HCT116 (cell line): Measurements from ENCODE around the gene TPK1.

Experiments used
- CTCF ChIP-seq, 3 experiments: fragments of 200-600 bp in 1 of 3; sonication (generic) in 1 of 3; IDR thresholded peaks in 2 of 3; conservative IDR thresholded peaks in 1 of 3; 2 replicates each; pipeline ENCODE4 v1.5.1; 2012 to 2017; ENCODE audit warnings: low read depth in 2 of 3, low read length in 2 of 3, antibody characterized with exemption in 1 of 3, borderline replicate concordance in 1 of 3, control low read depth in 1 of 3, mild to moderate bottlenecking in 1 of 3, mixed read lengths in 1 of 3, mixed run types in 1 of 3, moderate library complexity in 1 of 3; ENCODE audit not compliant: insufficient read depth in 1 of 3
- EZH2 ChIP-seq: fragments of 200-600 bp; sonication (generic); IDR thresholded peaks from 2 replicates; pipeline ENCODE4 v1.6.1; 2017; ENCODE audit warnings: antibody characterized with exemption, mixed run types
- JUND ChIP-seq: IDR thresholded peaks from 2 replicates; pipeline ENCODE4 v1.6.1; 2012
- POLR2A ChIP-seq: IDR thresholded peaks from 2 replicates; pipeline ENCODE4 v1.7.0; 2011; ENCODE audit warnings: borderline replicate concordance; ENCODE audit not compliant: insufficient read depth, insufficient read length; ENCODE audit errors: extremely low read depth
- SIN3A ChIP-seq: IDR thresholded peaks from 2 replicates; pipeline ENCODE4 v1.6.1; 2012; ENCODE audit warnings: low read depth

- TF ChIP-seq POLR2A = no peak
- no peak for TF ChIP-seq CTCF (IDR thresholded peaks at IDR 0.05 in 2 of 3, conservative IDR thresholded peaks at IDR 0.05 in 1 of 3; ENCODE audit: borderline replicate concordance in 1 of 3, insufficient read depth in 1 of 3, low read depth in 2 of 3, low read length in 2 of 3)
- TF ChIP-seq SIN3A = no peak
- TF ChIP-seq JUND = no peak
- TF ChIP-seq EZH2 = no peak
Observed at GRCh38 chr7:144494355-144494754, 341.5 kb downstream of the TPK1 start.
